ENCODE data around the gene ZNF217.
"Not testable (repeated sequence)": the region's sequence is repeated elsewhere in the genome, so short reads cannot be mapped to it uniquely, and the experiment has no call there.

The ZNF217 gene

DNA sequence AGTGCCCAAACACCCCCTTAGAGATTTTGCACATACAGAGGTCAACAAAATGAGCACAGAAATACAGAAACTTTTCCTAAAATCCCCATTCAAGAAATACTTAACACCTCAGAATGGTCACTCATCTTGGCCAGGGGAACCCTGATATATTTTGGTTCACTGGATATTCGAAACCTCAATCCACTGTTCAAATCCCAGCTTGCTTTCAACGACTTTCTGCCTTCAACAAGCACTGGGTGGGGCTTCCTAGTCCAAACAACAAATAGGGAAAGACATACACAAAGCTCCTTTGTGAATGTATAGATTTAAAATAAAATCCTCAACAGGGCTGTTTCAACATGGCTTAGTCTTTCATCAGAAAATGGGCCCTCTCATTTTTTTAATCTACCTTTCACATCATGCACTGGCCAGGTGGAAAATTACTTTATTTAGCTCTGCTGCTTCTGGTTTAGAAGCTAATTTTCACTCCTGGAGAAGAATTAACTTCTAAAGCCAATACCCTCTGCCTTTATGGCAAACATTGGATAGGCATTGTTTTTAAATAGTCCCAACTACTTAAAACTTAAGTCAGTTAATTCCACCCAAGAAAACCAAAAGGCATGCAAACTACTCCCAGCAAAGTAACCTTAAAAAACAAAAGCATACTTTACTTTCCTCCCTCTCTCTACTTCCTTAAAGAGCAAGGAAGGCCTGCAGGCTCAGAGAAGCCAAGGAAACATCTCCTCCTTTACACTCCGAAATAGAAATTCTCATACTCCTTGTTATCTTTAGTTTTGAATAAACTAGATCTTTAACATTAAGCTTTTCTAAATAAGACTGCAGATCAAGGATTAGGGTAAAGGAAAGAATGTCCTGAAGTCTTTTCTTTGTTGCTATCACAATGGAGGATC is 9.7 kb downstream of the ZNF217 start:
- peaks cover 17 to 37% (median 26%) of the 10 kb centered on the region in 4 experiments for H3K36me3 ChIP-seq (ENCODE audit: control insufficient read depth in 4 of 4, insufficient read depth in 4 of 4, low read length in 3 of 4)
- H3K27me3 ChIP-seq (replicated peaks in 2 of 5; ENCODE audit: control insufficient read depth in 4 of 5, insufficient read depth in 5 of 5, low read length in 4 of 5); POLR2A ChIA-PET; DNase-seq; H3K9me3 ChIP-seq (ENCODE audit: control extremely low read depth in 1 of 5, control insufficient read depth in 4 of 5, insufficient read depth in 2 of 5, low read depth in 1 of 5, low read length in 4 of 5); H3K4me3 ChIP-seq (ENCODE audit: control insufficient read depth in 1 of 7, extremely low read depth in 1 of 7, insufficient read depth in 4 of 7, low read depth in 2 of 7, low read length in 6 of 7): not testable (repeated sequence)
- peaks cover 29 to 71% (median 63%) of the 10 kb centered on the region in 4 experiments for H3K4me1 ChIP-seq (ENCODE audit: control extremely low read depth in 1 of 4, control insufficient read depth in 4 of 4, insufficient read depth in 4 of 4, low read length in 3 of 4)
- 100% methylated on average over 1 of the region's 3 CpGs for WGBS (ENCODE audit: insufficient coverage)
- peak overlapping the region in 1 of 2 experiments; percentile 5 for H3K27ac ChIP-seq (ENCODE audit: insufficient read depth in 1 of 2, low read depth in 1 of 2, low read length in 2 of 2, poor library complexity in 1 of 2, severe bottlenecking in 2 of 2)
- CTCF ChIA-PET: interaction anchor here (0.7 to 8.9 kb wide), 3 partner anchors 59 to 354 kb away, joined by 3 to 127 read pairs (median 14); no protein-coding TSS in a partner anchor

DNA sequence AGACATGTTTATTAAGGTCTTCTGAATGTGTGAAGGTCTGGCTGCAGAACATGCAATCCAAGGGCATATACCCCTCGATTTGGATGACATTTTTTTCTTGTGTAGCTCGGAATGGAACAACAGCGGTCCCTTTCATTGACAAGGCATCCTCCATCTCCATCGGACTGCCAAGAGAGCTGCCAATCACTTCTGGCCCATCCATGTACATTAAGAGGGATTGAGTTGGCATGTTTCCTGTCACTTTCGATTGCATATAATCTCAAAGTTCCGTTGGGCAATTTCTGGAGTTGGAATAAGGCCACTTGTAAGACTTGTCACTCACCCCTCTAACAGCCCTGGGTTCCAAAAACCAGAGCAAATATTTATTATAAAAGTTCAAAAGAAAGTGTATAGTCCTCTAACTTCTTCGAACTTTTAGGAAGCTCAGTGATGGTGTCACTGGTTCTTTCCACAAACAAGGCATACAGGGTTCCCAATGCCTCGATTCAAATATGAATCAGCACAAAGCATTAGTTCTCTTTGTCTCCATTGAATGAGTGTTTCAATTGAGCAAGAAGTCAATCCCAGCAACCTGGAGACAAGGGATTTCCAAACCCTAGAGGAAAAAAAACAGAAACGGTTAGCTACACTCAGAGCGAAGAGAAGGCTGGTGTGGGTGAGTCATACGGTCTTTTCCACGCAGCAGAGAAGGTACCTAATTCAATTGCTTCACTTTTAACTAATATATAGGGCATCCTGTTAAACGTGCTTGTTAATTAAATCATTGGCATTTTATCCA is 10.9 kb downstream of the ZNF217 start:
- peak in 2 of 3 donors; percentile 58 to 62 for DNase-seq
- H3K27me3 ChIP-seq (replicated peaks in 2 of 5; ENCODE audit: control insufficient read depth in 4 of 5, insufficient read depth in 5 of 5, low read length in 4 of 5): no peaks in the 10 kb centered on the region
- CTCF ChIA-PET: interaction anchor here (0.7 to 8.9 kb wide), 3 partner anchors 60 to 355 kb away, joined by 3 to 127 read pairs (median 14); no protein-coding TSS in a partner anchor
- peak overlapping the region in 1 of 2 experiments; percentile 30 for H3K27ac ChIP-seq (ENCODE audit: insufficient read depth in 1 of 2, low read depth in 1 of 2, low read length in 2 of 2, poor library complexity in 1 of 2, severe bottlenecking in 2 of 2)
- H3K36me3 ChIP-seq (ENCODE audit: control insufficient read depth in 4 of 4, insufficient read depth in 4 of 4, low read length in 3 of 4): peaks cover 17 to 42% (median 28%) of the 10 kb centered on the region in 4 experiments
- no peak overlapping the region for H3K4me3 ChIP-seq (ENCODE audit: control insufficient read depth in 1 of 7, extremely low read depth in 1 of 7, insufficient read depth in 4 of 7, low read depth in 2 of 7, low read length in 6 of 7)
- POLR2A ChIA-PET: no interaction called here
- 90% methylated on average over 6 of the region's 13 CpGs for WGBS (ENCODE audit: insufficient coverage)
- peaks cover 28 to 70% (median 64%) of the 10 kb centered on the region in 4 experiments for H3K4me1 ChIP-seq (ENCODE audit: control extremely low read depth in 1 of 4, control insufficient read depth in 4 of 4, insufficient read depth in 4 of 4, low read length in 3 of 4)
- no peaks in the 10 kb centered on the region for H3K9me3 ChIP-seq (ENCODE audit: control extremely low read depth in 1 of 5, control insufficient read depth in 4 of 5, insufficient read depth in 2 of 5, low read depth in 1 of 5, low read length in 4 of 5)

DNA sequence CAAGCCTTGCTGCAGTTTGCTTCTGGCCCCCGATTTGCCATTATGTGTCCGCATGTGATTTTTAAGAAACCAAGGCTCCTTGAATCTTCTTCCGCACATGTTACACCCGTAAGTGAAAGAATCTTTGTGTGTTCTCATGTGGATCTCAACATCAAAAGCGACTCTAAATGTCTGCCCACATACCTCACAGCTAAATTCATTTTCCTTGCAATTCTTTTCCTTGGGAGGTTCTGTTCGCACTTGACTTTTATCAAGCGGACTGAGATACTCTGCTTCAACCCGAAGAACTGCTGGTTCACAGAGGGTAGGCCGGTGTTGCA is 11.4 kb downstream of the ZNF217 start:
- no peak overlapping the region for H3K4me3 ChIP-seq (ENCODE audit: control insufficient read depth in 1 of 7, extremely low read depth in 1 of 7, insufficient read depth in 4 of 7, low read depth in 2 of 7, low read length in 6 of 7)
- H3K4me1 ChIP-seq (ENCODE audit: control extremely low read depth in 1 of 4, control insufficient read depth in 4 of 4, insufficient read depth in 4 of 4, low read length in 3 of 4): peaks cover 28 to 69% (median 63%) of the 10 kb centered on the region in 4 experiments
- peak overlapping the region in 1 of 2 experiments; percentile 30 for H3K27ac ChIP-seq (ENCODE audit: insufficient read depth in 1 of 2, low read depth in 1 of 2, low read length in 2 of 2, poor library complexity in 1 of 2, severe bottlenecking in 2 of 2)

DNA sequence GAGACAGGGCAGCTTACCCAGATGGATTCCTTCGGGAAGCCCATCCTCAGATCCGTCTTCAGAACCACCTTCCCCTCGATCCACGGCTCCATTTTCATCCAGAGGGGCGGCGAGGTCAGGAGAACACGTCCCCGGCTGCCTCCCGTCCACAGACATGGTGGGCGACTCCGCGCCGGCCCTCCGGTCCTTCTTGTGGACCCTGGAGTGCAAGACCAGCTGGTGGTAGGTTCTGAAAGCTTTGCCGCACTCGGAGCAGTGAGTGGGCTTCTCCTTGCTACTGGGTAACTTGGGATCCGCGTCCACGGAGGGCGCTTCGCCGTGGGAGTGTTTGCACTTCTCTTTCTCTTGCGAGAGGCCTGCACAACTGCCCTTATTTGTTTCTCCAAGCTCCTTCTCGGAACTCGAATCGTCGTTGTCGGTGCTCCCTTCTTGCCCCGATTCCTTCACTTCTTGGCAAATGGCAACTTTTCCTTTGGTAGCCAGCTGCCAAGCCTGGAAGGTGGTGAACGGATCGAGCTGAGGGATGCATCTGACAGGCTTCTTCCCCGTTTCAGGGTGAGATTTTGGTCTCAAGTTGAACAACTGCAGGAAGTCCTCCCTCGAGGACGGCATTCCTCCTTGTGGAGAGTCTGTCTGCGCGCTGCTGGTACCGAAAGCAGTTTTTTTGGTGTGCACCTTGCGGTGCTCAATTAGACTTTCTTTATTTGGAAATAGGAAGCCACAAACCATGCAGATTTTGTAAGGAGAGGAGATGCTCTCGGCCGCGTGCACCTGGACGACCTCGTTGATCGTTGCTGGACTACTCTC is 12.0 kb downstream of the ZNF217 start:
- WGBS (ENCODE audit: insufficient coverage): 92% methylated on average over 42 of the region's 44 CpGs
- Histone ChIP-seq H3K27ac (ENCODE audit: insufficient read depth in 1 of 2, low read depth in 1 of 2, low read length in 2 of 2, poor library complexity in 1 of 2, severe bottlenecking in 2 of 2) (peak overlapping the region in 1 of 2 experiments; percentile 72), H3K4me1 (ENCODE audit: control extremely low read depth in 1 of 4, control insufficient read depth in 4 of 4, insufficient read depth in 4 of 4, low read length in 3 of 4) (peaks cover 28 to 67% (median 59%) of the 10 kb centered on the region in 4 experiments), H3K9me3 (ENCODE audit: control extremely low read depth in 1 of 5, control insufficient read depth in 4 of 5, insufficient read depth in 2 of 5, low read depth in 1 of 5, low read length in 4 of 5) (no peaks in the 10 kb centered on the region), H3K27me3 (replicated peaks in 2 of 5; ENCODE audit: control insufficient read depth in 4 of 5, insufficient read depth in 5 of 5, low read length in 4 of 5) (no peaks in the 10 kb centered on the region), H3K4me3 (ENCODE audit: control insufficient read depth in 1 of 7, extremely low read depth in 1 of 7, insufficient read depth in 4 of 7, low read depth in 2 of 7, low read length in 6 of 7) (no peak overlapping the region), H3K36me3 (ENCODE audit: control insufficient read depth in 4 of 4, insufficient read depth in 4 of 4, low read length in 3 of 4) (peaks cover 21 to 53% (median 36%) of the 10 kb centered on the region in 4 experiments)
- ChIA-PET POLR2A (no interaction called here), CTCF (interaction anchor here (1.0 to 8.9 kb wide), 6 partner anchors 261 to 618 kb away, joined by 3 to 127 read pairs (median 5); no protein-coding TSS in a partner anchor)
- no peak for DNase-seq

More for the DNA sequence above, 11.4 kb downstream of the ZNF217 start:
- H3K27me3 ChIP-seq (replicated peaks in 2 of 5; ENCODE audit: control insufficient read depth in 4 of 5, insufficient read depth in 5 of 5, low read length in 4 of 5): no peaks in the 10 kb centered on the region
- 97% methylated on average over 8 of the region's 9 CpGs for WGBS (ENCODE audit: insufficient coverage)
- H3K9me3 ChIP-seq (ENCODE audit: control extremely low read depth in 1 of 5, control insufficient read depth in 4 of 5, insufficient read depth in 2 of 5, low read depth in 1 of 5, low read length in 4 of 5): no peaks in the 10 kb centered on the region
- ChIA-PET POLR2A (no interaction called here), CTCF (interaction anchor here (1.0 to 8.9 kb wide), 3 partner anchors 334 to 617 kb away, joined by 3 to 127 read pairs (median 14); no protein-coding TSS in a partner anchor)
- peaks cover 17 to 47% (median 31%) of the 10 kb centered on the region in 4 experiments for H3K36me3 ChIP-seq (ENCODE audit: control insufficient read depth in 4 of 4, insufficient read depth in 4 of 4, low read length in 3 of 4)
- DNase-seq: no peak

DNA sequence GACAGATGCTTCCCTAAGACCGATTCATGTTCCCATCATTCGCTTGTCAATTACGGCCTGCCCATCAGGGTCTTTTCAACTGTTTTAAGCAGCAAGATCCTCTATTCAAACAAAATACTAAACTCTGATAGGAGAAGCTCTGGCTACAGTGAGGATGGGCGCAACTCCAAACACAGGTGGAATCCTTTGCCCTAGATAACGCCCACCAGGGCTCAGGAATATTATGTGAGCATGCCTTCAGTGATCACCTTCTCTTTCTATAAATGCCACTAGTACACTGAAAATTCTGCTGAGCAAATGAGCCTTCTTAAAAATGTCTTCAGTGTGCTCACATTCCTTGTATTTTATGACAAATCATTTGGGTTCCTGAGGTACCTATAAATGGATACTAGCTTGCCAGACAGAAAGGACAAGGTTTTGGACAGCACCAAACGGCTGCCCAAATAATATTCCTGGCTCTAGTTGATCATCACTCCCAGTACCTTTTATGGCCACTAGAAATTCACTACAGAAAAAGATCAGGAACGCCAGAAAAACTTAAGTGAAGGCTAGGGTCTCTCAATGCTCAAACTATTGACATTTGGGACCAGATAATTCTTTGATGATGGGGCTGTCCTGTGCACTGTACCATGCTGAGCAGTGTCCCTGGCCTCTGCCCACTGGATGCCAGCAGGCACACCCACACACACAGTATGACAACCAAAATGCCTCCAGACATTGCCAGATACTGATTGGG is 13.1 kb downstream of the ZNF217 start:
- ChIA-PET POLR2A (interaction anchor here (0.6 to 1.0 kb wide), 2 partner anchors 63 to 335 kb away, joined by 3 to 5 read pairs; no protein-coding TSS in a partner anchor), CTCF (interaction anchor here (1.0 to 8.9 kb wide), 17 partner anchors 11 to 371 kb away, joined by 3 to 127 read pairs (median 5); partner anchors contain the start of gene ZNF217)
- Histone ChIP-seq H3K4me1 (ENCODE audit: control extremely low read depth in 1 of 4, control insufficient read depth in 4 of 4, insufficient read depth in 4 of 4, low read length in 3 of 4) (peaks cover 28 to 56% (median 50%) of the 10 kb centered on the region in 4 experiments), H3K27me3 (replicated peaks in 2 of 5; ENCODE audit: control insufficient read depth in 4 of 5, insufficient read depth in 5 of 5, low read length in 4 of 5) (no peaks in the 10 kb centered on the region), H3K36me3 (ENCODE audit: control insufficient read depth in 4 of 4, insufficient read depth in 4 of 4, low read length in 3 of 4) (peaks cover 30 to 64% (median 47%) of the 10 kb centered on the region in 4 experiments), H3K4me3 (ENCODE audit: control insufficient read depth in 1 of 7, extremely low read depth in 1 of 7, insufficient read depth in 4 of 7, low read depth in 2 of 7, low read length in 6 of 7) (peak overlapping the region in 5 of 7 experiments; percentile 13 to 65 (median 38)), H3K9me3 (ENCODE audit: control extremely low read depth in 1 of 5, control insufficient read depth in 4 of 5, insufficient read depth in 2 of 5, low read depth in 1 of 5, low read length in 4 of 5) (no peaks in the 10 kb centered on the region), H3K27ac (ENCODE audit: insufficient read depth in 1 of 2, low read depth in 1 of 2, low read length in 2 of 2, poor library complexity in 1 of 2, severe bottlenecking in 2 of 2) (peak overlapping the region in 1 of 2 experiments; percentile 72)
- no peak for DNase-seq
- 71% methylated on average over 4 of the region's 7 CpGs for WGBS (ENCODE audit: insufficient coverage)
